Hepatocyte (in vitro differentiated cells): Measurements from ENCODE around the gene RCOR3.

Experiments
- CTCF ChIP-seq: fragments of 200-600 bp; sonication (generic); IDR thresholded peaks from 2 replicates; pipeline ENCODE4 v1.5.1; 2016; ENCODE audit warnings: antibody characterized with exemption, mild to moderate bottlenecking; ENCODE audit not compliant: poor library complexity
- EZH2 ChIP-seq: fragments of 200-600 bp; sonication (generic); IDR thresholded peaks from 2 replicates; pipeline ENCODE4 v1.6.1; 2016; ENCODE audit warnings: antibody characterized with exemption, mild to moderate bottlenecking, borderline replicate concordance
- EZH2phosphoT487 ChIP-seq: fragments of 200-600 bp; sonication (generic); IDR thresholded peaks from one replicate; pipeline ENCODE4 v1.6.1; 2018; ENCODE audit warnings: antibody characterized with exemption, mild to moderate bottlenecking, low read depth, moderate library complexity; ENCODE audit not compliant: unreplicated experiment, severe bottlenecking

- TF ChIP-seq CTCF (no peak), EZH2phosphoT487 (no peak), EZH2 (no peak)
Observed at GRCh38 chr1:211217392-211217791, 41.8 kb upstream of the RCOR3 start.
